Right lung (tissue), 5 donors: ENCODE data around the gene DAB1. TPM values are rescaled to one million over a fixed set of nuclear protein-coding genes. Genes with fewer than 3 reads are reported as not detected.

Experiments used
- DNase-seq, 2 donors: peaks; one replicate each; pipeline ENCODE4 v3.0.0-alpha.2; 2013
- polyA plus RNA-seq, 5 donors: library from polyadenylated mRNA; unstranded; fragments of 120-200 nt; gene quantifications; one replicate each; pipeline versions ENCODE4 v1.2.1 to v1.2.3, GENCODE V29; 2013; ENCODE audit warnings: inconsistent platforms in 1 of 5, low replicate concordance in 1 of 5; ENCODE audit not compliant: insufficient read length in 5 of 5, insufficient read depth in 1 of 5

The DAB1 gene
- polyA plus RNA-seq, 5 donors: 0.72 to 1.5 (median 0.87) TPM

- DNase-seq: no peak
Measured at GRCh38 chr1:57079454-57080157, 344.3 kb downstream of the DAB1 start.

GRCh38 chr1:57072401-57073110 is 351.3 kb downstream of the DAB1 start:
- no peak for DNase-seq

- DNase-seq: peak; percentile 55 to 69
Measured at GRCh38 chr1:57067863-57068262, 356.0 kb downstream of the DAB1 start.

GRCh38 chr1:57066980-57067610 is 356.8 kb downstream of the DAB1 start:
- no peak for DNase-seq

- DNase-seq: no peak
Measured at GRCh38 chr1:57065442-57065841, 358.4 kb downstream of the DAB1 start.

- no peak for DNase-seq
Measured at GRCh38 chr1:57064379-57065140, 359.3 kb downstream of the DAB1 start.

GRCh38 chr1:57063406-57064125 is 360.3 kb downstream of the DAB1 start:
- no peak for DNase-seq

- no peak for DNase-seq
Measured at GRCh38 chr1:57061369-57061768, 362.5 kb downstream of the DAB1 start.

GRCh38 chr1:57060451-57060850 is 363.4 kb downstream of the DAB1 start:
- DNase-seq: no peak

GRCh38 chr1:57058652-57059501 is 365.0 kb downstream of the DAB1 start:
- DNase-seq: no peak

- no peak for DNase-seq
Measured at GRCh38 chr1:57048856-57049255, 375.0 kb downstream of the DAB1 start.

GRCh38 chr1:57046462-57046861 is 377.4 kb downstream of the DAB1 start:
- DNase-seq: no peak

- DNase-seq: no peak
Measured at GRCh38 chr1:57041901-57042300, 382.0 kb downstream of the DAB1 start.

- DNase-seq: no peak
Measured at GRCh38 chr1:57040811-57041210, 383.0 kb downstream of the DAB1 start.

GRCh38 chr1:57036641-57037579 is 386.9 kb downstream of the DAB1 start:
- no peak for DNase-seq

- DNase-seq: no peak
Measured at GRCh38 chr1:57034713-57035112, 389.1 kb downstream of the DAB1 start.

GRCh38 chr1:57033222-57034001 is 390.4 kb downstream of the DAB1 start:
- no peak for DNase-seq

GRCh38 chr1:57026624-57027354 is 397.1 kb downstream of the DAB1 start:
- no peak for DNase-seq
